GM21526 (cell line): Measurements from ENCODE around the gene PPP1CB.

Experiments used
- ATAC-seq: cut with Tn5 transposase; IDR thresholded peaks from one replicate; pipeline ENCODE4 v1.9.1; 2021; ENCODE audit warnings: moderate library complexity; ENCODE audit not compliant: unreplicated experiment, low FRiP score

PPP1CB gene

DNA sequence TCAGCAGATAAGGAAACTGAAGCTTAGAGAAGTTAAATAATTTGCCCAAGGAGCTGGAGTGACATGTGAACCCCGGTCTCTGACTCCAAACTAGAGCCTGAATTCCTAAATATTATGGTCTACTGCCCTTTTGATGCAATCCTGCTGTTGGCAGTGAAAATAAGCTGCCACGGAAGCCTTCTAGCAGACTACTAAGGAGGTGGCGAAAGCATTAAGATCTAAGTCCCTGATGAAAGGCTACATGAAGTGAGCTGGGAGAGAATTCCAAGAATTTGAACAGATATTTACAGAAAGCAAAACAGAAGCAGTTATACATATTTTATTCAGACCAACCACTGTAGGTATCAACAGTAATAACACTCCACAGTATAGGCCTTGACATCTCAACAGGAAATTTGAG lies 90.4 kb downstream of the PPP1CB start:
- ATAC-seq: no peak
